OCI-LY1 (cell line): ENCODE results near the gene ADGRB2.

Experiments
- EZH2 ChIP-seq: fragments of 200-600 bp; sonication (generic), shearing (Covaris generic); IDR thresholded peaks from 2 replicates; pipeline ENCODE4 v1.8.0; 2017; ENCODE audit warnings: borderline replicate concordance, mixed run types, mild to moderate bottlenecking, antibody characterized with exemption, low read length, moderate library complexity, mixed read lengths
- TF ChIP-seq, protein P1 (sequence below): fragments of 200-600 bp; sonication (generic), shearing (Covaris generic); IDR thresholded peaks from 2 replicates; pipeline ENCODE4 v1.5.1; 2017; ENCODE audit warnings: mild to moderate bottlenecking, antibody characterized with exemption, low read length, moderate library complexity, mixed read lengths

DNA sequence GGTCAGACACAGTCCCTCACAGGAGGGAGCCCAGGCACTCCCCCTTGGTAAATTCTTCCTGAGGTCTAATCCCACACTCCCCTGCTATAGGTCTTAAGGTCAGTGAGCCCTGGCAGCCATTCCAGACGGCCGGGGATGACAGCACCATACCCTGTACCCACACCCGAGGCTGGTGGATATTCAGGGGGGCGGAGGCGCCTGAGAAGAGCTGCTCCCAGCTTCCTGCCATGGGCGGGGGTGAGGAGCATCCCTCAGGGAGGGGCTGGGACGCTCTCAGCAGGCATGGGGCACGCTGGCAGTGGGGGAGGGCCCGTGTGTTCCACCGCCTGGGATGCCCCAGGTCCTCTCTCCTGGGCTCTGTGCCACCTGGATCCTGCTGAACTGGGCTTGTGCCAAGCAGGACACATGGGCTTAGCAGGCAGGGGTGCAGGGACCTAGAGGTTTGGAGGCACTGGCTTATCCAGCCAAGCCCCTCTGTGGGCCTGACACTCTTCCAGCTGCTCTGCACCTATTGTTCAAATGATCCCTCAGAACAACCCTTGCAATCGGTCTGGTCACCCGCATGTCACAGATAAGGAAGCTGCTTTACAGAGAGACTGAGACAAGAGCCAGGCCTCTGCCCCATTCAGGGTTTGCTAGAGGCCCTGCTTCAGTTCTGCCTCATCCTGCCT lies 5.7 kb upstream of the ADGRB2 start:
- TF ChIP-seq, protein P1, sequence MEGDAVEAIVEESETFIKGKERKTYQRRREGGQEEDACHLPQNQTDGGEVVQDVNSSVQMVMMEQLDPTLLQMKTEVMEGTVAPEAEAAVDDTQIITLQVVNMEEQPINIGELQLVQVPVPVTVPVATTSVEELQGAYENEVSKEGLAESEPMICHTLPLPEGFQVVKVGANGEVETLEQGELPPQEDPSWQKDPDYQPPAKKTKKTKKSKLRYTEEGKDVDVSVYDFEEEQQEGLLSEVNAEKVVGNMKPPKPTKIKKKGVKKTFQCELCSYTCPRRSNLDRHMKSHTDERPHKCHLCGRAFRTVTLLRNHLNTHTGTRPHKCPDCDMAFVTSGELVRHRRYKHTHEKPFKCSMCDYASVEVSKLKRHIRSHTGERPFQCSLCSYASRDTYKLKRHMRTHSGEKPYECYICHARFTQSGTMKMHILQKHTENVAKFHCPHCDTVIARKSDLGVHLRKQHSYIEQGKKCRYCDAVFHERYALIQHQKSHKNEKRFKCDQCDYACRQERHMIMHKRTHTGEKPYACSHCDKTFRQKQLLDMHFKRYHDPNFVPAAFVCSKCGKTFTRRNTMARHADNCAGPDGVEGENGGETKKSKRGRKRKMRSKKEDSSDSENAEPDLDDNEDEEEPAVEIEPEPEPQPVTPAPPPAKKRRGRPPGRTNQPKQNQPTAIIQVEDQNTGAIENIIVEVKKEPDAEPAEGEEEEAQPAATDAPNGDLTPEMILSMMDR = no peak
- no peak for TF ChIP-seq EZH2
